ENCODE results near the gene CCDC190.
"Not testable (repeated sequence)": the region's sequence is repeated elsewhere in the genome, so short reads cannot be mapped to it uniquely, and the experiment has no call there.

GRCh38 chr1:162812357-162812756 is 48.6 kb downstream of the CCDC190 start:
- TF ChIP-seq NFRKB (IDR thresholded peaks at IDR 0.05); SUZ12 (IDR thresholded peaks at IDR 0.05); TARDBP (IDR thresholded peaks at IDR 0.05); SP1 (IDR thresholded peaks at IDR 0.05); HDGF (IDR thresholded peaks at IDR 0.05; ENCODE audit: borderline replicate concordance); FOXM1 (IDR thresholded peaks at IDR 0.05; ENCODE audit: borderline replicate concordance); ZNF384 (IDR thresholded peaks at IDR 0.05); ARNT (IDR thresholded peaks at IDR 0.05); LEF1 (IDR thresholded peaks at IDR 0.05; ENCODE audit: borderline replicate concordance); FOXK2 (IDR thresholded peaks at IDR 0.05); FOXA1 (IDR thresholded peaks at IDR 0.05): not testable (repeated sequence)
- TF ChIP-seq, protein P1, sequence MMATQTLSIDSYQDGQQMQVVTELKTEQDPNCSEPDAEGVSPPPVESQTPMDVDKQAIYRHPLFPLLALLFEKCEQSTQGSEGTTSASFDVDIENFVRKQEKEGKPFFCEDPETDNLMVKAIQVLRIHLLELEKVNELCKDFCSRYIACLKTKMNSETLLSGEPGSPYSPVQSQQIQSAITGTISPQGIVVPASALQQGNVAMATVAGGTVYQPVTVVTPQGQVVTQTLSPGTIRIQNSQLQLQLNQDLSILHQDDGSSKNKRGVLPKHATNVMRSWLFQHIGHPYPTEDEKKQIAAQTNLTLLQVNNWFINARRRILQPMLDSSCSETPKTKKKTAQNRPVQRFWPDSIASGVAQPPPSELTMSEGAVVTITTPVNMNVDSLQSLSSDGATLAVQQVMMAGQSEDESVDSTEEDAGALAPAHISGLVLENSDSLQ (IDR thresholded peaks at IDR 0.05), result not testable (repeated sequence)
